AG09319 (cell line): ENCODE data around the gene SYNCRIP.

Experiments used
- DNase-seq: peaks from one replicate; pipeline ENCODE4 v3.0.0-alpha.2; 2010; ENCODE audit warnings: low read depth; ENCODE audit errors: extremely low read depth
- TF ChIP-seq, protein P1 (sequence below): IDR thresholded peaks from 2 replicates; pipeline ENCODE4 v1.5.1; 2011; ENCODE audit warnings: low read depth, mild to moderate bottlenecking, inconsistent platforms, low read length, moderate library complexity

The SYNCRIP gene

DNA sequence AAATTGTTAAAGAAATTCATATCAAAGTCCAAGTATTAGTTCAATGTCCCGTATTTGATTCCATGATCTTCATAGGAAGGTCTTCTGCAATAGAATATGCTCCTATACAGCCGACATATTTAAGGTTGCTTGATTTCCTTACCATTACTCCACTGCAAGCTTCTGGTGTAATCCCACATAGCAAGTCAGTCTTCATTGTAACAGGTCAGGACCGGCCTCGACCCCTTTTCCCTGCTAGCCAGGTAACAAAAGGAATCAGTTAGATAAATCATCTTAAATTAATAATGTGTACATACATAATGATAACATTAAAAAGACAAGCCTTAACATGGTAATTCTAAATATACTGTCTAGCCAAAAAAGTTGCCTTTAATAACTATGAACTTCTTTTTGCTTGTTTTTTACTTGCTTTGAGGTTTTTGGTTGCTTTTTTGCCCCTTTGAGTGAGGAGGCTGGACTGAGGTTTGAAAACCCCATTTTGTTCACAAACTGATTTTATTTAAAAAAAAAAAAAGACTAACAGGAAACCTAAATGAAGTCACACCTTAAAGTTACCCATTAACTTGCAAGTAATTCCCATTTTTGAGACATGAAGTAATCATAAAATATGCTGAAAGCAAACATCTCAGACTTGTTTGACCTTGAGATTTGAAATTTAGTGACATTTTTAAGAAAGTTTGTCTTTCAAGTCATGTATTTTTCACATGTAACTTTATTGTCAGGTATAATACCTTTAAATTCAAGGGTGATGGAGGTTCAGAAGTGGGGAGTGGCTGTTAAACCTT lies 29.8 kb downstream of the SYNCRIP start:
- TF ChIP-seq, protein P1, sequence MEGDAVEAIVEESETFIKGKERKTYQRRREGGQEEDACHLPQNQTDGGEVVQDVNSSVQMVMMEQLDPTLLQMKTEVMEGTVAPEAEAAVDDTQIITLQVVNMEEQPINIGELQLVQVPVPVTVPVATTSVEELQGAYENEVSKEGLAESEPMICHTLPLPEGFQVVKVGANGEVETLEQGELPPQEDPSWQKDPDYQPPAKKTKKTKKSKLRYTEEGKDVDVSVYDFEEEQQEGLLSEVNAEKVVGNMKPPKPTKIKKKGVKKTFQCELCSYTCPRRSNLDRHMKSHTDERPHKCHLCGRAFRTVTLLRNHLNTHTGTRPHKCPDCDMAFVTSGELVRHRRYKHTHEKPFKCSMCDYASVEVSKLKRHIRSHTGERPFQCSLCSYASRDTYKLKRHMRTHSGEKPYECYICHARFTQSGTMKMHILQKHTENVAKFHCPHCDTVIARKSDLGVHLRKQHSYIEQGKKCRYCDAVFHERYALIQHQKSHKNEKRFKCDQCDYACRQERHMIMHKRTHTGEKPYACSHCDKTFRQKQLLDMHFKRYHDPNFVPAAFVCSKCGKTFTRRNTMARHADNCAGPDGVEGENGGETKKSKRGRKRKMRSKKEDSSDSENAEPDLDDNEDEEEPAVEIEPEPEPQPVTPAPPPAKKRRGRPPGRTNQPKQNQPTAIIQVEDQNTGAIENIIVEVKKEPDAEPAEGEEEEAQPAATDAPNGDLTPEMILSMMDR, result no peak
- DNase-seq, result no peak

DNA sequence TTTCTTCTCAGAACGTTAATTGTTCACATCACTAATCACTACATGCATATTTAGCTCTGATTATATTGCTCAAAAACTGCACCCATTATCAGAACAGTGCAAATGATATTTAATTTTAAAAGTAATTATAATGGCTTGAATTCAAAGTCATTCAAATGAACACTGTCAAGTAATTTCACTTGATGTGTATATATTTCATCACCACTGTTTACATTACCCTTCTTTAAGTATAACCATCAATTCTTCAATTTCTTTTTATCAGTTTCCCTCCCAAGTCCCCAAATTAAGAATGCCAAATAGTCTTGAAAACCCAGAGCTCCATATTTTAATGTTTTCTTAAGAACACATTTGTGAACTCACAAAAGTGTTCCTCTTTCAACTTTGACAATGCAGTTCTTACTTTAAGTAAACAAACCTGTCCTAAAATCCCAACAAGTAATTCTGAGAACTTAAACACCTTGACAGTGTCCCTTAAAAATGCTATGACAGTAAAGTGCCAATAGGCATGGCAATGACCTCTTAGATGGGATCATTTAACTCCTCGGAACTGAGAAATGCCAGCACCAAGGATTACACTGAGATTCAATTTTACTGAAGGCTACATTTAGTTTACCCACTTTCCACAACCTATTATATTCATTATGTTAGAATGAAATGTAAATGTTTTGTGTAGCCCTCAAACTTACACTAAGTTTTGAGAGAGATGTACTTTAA lies 32.3 kb downstream of the SYNCRIP start:
- DNase-seq, result no peak
- TF ChIP-seq, protein P1, result no peak

DNA sequence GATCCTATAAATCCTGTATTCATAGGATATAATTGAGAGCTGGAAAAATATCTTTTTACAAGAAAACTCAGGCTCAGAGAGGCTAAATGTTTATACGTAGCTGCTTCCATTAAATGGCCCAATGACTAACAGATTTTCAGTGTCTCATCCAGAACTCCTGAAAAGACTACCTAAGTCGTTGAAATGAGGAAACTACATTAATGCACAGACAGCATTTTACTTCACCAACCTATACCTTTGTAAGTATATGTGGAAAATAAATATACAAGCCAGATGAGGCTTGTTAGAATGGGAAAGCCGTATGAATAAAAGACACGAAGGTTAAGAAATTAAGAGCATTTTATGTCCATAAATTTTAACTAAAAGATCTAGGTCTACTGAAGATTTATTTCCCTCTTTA lies 40.6 kb downstream of the SYNCRIP start:
- no peak for DNase-seq
- TF ChIP-seq, protein P1, result no peak

DNA sequence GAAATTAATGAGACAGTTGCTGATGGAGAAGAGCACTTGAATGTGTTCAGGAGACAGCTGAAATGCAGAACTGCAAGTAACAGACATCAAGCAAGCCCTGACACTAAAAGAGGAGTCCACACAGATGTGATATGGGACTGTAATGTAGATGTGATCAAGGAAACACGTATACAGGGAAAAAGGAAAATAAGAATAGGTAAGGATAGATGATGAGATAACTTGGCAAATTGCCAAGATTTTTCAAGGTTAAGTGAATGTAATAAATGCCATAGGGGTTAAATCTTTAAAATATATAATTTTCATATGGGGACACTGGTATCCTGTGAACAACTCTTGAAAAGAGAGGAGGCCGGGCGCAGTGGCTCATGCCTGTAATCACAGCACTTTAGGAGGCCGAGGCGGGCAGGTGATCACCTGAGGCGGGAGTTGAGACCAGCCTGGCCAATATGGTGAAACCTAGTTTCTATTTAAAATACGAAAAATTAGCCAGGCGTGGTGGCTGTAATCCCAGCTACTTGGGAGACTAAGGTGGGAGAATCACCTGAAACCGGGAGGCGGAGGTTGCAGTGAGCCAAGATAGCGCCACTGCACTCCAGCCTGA lies 41.9 kb downstream of the SYNCRIP start:
- TF ChIP-seq, protein P1, result no peak
- DNase-seq, result no peak

DNA sequence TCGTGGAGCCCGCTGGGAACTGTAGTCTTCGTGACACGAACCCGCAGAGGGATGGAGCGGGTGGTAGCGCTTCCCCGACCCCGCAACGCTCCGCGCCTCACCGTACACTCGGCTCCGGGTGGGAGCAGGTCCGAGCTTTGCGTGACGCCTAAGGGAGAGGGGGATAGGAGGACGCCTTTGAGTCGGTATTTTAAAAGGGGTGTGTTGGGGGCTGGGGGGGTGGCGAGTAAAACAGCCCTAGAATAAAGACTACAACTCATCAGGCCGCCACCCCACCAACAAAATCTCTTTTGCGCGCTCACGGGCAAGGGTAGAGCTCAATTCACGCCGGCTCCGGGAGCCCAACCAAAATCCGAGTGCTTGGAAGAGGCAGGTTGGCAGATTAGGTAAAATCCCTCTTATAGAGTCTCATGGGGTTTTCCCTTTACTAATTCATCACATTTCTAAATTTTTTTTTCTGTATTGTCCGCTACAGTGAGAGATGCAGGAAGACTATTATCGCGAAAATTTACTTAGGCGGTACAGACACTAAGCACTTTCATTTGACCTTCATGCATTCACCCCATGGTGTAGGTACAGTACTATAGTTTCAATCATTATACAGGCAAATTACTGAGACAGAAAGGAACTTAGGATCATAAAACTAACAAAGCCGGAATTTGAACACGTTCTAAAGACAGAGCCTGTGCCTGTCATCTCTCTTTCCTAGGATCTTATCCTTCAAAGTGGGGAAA lies 48.3 kb downstream of the SYNCRIP start:
- TF ChIP-seq, protein P1, result no peak
- no peak for DNase-seq

DNA sequence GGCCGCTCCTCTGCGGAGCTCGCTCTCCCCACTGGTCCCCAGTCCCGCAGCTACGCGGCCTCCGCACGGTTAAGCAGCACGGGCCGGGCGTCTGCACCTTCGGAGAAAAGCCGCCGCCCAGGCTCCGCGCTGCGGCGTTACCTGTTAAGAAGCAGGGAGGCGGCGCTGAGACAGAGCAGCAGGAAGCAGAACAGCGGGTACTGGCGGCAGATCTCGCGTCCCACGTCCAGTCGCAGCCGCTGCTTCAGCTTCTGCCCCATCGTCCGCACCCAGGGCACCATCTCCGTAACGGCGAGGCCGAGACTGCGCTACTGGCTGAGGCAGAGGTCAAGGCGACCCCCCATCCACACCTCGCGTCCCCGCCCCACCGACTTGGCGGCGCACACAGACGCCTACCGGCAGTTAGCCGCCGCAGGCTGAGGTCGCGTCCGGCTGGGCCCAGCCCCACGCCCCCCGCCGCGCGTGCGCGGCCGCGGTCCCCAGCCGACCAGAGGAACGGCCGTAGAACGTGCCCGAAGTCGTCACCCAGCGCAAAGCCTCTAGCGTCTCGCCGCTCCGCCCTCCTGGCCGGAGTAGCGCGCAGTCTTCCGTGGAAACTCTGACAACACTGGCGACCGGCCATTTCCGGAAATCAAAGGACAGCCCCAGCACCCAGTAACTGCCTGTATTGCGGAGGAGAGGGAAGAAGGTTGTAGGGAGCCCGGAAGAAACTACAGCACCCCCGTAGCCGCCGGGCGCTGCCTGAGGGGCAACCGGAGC lies 49.1 kb downstream of the SYNCRIP start, which contains the start of gene SNX14:
SNX14 (minus strand) TSS at position 421 of the 759 bp plus-strand sequence; CDS start at position 281, 140 bp downstream.
- peak; percentile 87 for DNase-seq
- TF ChIP-seq, protein P1, result no peak
